Prostate gland (tissue), 2 donors: ENCODE measurements around the gene MOBP.

Experiments used
- CTCF ChIP-seq, 4 experiments: fragments of 200-600 bp in 2 of 4; fragments of 450-650 bp in 2 of 4; sonication (generic) in 2 of 4; IDR thresholded peaks; 1 replicate in 3 of 4; 2 replicates in 1 of 4; pipeline ENCODE4 v1.5.1; 2016 to 2019; ENCODE audit warnings: antibody characterized with exemption in 4 of 4, mild to moderate bottlenecking in 2 of 4, moderate library complexity in 2 of 4
- POLR2A ChIP-seq: fragments of 450-650 bp; IDR thresholded peaks from one replicate; pipeline ENCODE4 v1.6.1; 2016; ENCODE audit warnings: antibody characterized with exemption, mild to moderate bottlenecking

GRCh38 chr3:39474126-39474515, 6.6 kb downstream of the MOBP start:
- TF ChIP-seq CTCF (IDR thresholded peaks at IDR 0.05) = no peak
- TF ChIP-seq POLR2A = no peak
